Measurements from ENCODE around the gene DHDDS.

DNA sequence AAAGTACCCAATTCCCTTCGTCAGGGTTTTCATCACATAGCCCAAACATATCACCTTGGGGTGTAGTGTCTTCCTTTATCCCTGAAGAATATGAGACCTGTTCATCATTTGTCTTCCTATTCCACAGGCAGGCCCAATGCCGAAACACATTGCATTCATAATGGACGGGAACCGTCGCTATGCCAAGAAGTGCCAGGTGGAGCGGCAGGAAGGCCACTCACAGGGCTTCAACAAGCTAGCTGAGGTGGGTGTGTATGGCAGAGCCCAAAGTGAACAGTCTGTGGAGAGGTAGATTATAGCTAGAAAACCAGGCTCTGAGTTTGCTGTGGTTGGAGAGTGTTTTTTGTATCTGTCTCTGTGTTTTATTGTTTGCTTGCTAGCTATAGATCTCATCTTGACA lies 5.9 kb downstream of the DHDDS start:
- TF ChIP-seq, protein P1, sequence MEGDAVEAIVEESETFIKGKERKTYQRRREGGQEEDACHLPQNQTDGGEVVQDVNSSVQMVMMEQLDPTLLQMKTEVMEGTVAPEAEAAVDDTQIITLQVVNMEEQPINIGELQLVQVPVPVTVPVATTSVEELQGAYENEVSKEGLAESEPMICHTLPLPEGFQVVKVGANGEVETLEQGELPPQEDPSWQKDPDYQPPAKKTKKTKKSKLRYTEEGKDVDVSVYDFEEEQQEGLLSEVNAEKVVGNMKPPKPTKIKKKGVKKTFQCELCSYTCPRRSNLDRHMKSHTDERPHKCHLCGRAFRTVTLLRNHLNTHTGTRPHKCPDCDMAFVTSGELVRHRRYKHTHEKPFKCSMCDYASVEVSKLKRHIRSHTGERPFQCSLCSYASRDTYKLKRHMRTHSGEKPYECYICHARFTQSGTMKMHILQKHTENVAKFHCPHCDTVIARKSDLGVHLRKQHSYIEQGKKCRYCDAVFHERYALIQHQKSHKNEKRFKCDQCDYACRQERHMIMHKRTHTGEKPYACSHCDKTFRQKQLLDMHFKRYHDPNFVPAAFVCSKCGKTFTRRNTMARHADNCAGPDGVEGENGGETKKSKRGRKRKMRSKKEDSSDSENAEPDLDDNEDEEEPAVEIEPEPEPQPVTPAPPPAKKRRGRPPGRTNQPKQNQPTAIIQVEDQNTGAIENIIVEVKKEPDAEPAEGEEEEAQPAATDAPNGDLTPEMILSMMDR (IDR thresholded peaks at IDR 0.05): no peak
- TF ChIP-seq EZH2 (IDR thresholded peaks at IDR 0.05): no peak
